Gastrocnemius medialis (tissue), 4 donors: ENCODE data around the gene AIG1.

Experiments
- CTCF ChIP-seq, 5 experiments: fragments of 450-650 bp in 3 of 5; fragments of 200-600 bp in 2 of 5; sonication (generic) in 2 of 5; IDR thresholded peaks in 4 of 5; conservative IDR thresholded peaks in 1 of 5; 1 replicate in 4 of 5; 2 replicates in 1 of 5; pipeline ENCODE4 v1.5.1; 2016 to 2019; ENCODE audit warnings: antibody characterized with exemption in 5 of 5, mild to moderate bottlenecking in 3 of 5, moderate library complexity in 3 of 5
- POLR2A ChIP-seq, 2 donors: fragments of 450-650 bp; IDR thresholded peaks; one replicate each; pipeline ENCODE4 v1.6.1; 2017; ENCODE audit warnings: antibody characterized with exemption in 2 of 2, mild to moderate bottlenecking in 2 of 2, moderate library complexity in 2 of 2

GRCh38 chr6:143385636-143386035 is 324.9 kb downstream of the AIG1 start:
- TF ChIP-seq POLR2A (IDR thresholded peaks at IDR 0.05) (no peak), CTCF (IDR thresholded peaks at IDR 0.05 in 4 of 5, conservative IDR thresholded peaks at IDR 0.05 in 1 of 5) (no peak)
